Colonic mucosa (tissue), 4 donors: ENCODE data around the gene ADAP1. TPM values are rescaled to one million over a fixed set of nuclear protein-coding genes. Genes with fewer than 3 reads are reported as not detected.

Experiments
- DNase-seq: peaks from one replicate; pipeline ENCODE4 v3.0.0-alpha.2; 2020
- H3K27ac ChIP-seq: fragments of 200-600 bp; one replicate; pipeline ENCODE4 v1.8.0; 2021
- H3K27me3 ChIP-seq: fragments of 200-600 bp; one replicate; pipeline ENCODE4 v1.8.0; 2021
- H3K36me3 ChIP-seq: fragments of 200-600 bp; one replicate; pipeline ENCODE4 v1.8.0; 2021
- H3K4me1 ChIP-seq: fragments of 200-600 bp; one replicate; pipeline ENCODE4 v1.8.0; 2021; ENCODE audit warnings: mild to moderate bottlenecking
- H3K4me3 ChIP-seq: fragments of 200-600 bp; one replicate; pipeline ENCODE4 v1.8.0; 2021
- H3K9ac ChIP-seq, 2 donors: one replicate each; pipeline ENCODE4 v1.7.0; 2013; ENCODE audit warnings: control low read depth in 2 of 2, low read depth in 2 of 2, low read length in 2 of 2
- H3K9me3 ChIP-seq: fragments of 200-600 bp; one replicate; pipeline ENCODE4 v1.8.0; 2021
- CTCF ChIP-seq: fragments of 200-600 bp; IDR thresholded peaks from one replicate; pipeline ENCODE4 v1.8.0; 2022; ENCODE audit warnings: antibody characterized with exemption, mild to moderate bottlenecking
- intact Hi-C: fragments of 100-400 bp; cut with DNase I; formaldehyde crosslinking; loops from one replicate; pipeline ENCODE4 v1.14.1; 2022
- total RNA-seq, 2 donors: library from RNA; stranded (reverse); fragmentation: NEBNext Ultra II Directional in 1 of 2; extraction: Animal tissue kit (Norgen Biotek cat#: 25700) in 1 of 2; gene quantifications; one replicate each; pipeline ENCODE4 v1.2.1, GENCODE V29; 2021
- donor health status: healthy.
- donor health status: DM: no; HTN: no; CAD: no.
- donor health status: DM: no; HTN: no; CAD: no.

Gene ADAP1
- total RNA-seq, 2 donors from 2014 or later, result 107 to 201 TPM

GRCh38 chr7:952548-953441 is 1.7 kb downstream of the ADAP1 start:
- intact Hi-C loops, result no loop called here
- Histone ChIP-seq H3K27ac (peak overlapping the region; percentile 82), H3K36me3 (no peaks in the 10 kb centered on the region), H3K4me3 (peak overlapping the region; percentile 53), H3K9me3 (no peaks in the 10 kb centered on the region), H3K9ac (peak overlapping the region; percentile 79 to 86), H3K4me1 (no peaks in the 10 kb centered on the region), H3K27me3 (no peaks in the 10 kb centered on the region)
- TF ChIP-seq CTCF, result no peak
- no peak for DNase-seq

GRCh38 chr7:951881-952547 is 2.5 kb downstream of the ADAP1 start:
- H3K36me3 ChIP-seq, result no peaks in the 10 kb centered on the region
- TF ChIP-seq CTCF, result no peak
- DNase-seq, result no peak
- H3K4me1 ChIP-seq, result peaks cover 4% of the 10 kb centered on the region
- no peak overlapping the region for H3K4me3 ChIP-seq
- intact Hi-C loops, result no loop called here
- no peak overlapping the region for H3K27ac ChIP-seq
- H3K9ac ChIP-seq, result peak overlapping the region in 1 of 2 donors; percentile 86
- H3K9me3 ChIP-seq, result no peaks in the 10 kb centered on the region
- H3K27me3 ChIP-seq, result no peaks in the 10 kb centered on the region

- no peak for TF ChIP-seq CTCF
- no peaks in the 10 kb centered on the region for H3K36me3 ChIP-seq
- no peaks in the 10 kb centered on the region for H3K27me3 ChIP-seq
- DNase-seq, result no peak
- H3K9me3 ChIP-seq, result no peaks in the 10 kb centered on the region
- no peak overlapping the region for H3K4me3 ChIP-seq
- H3K4me1 ChIP-seq, result peaks cover 12% of the 10 kb centered on the region
- intact Hi-C loops, result no loop called here
- no peak overlapping the region for H3K27ac ChIP-seq
- peak overlapping the region; percentile 19 to 43 for H3K9ac ChIP-seq
These were observed 5.2 kb downstream of the ADAP1 start for GRCh38 chr7:949021-949934.

GRCh38 chr7:947391-948210 is 6.9 kb downstream of the ADAP1 start:
- Histone ChIP-seq H3K9ac (peak overlapping the region; percentile 24 to 46), H3K4me3 (no peak overlapping the region), H3K9me3 (no peaks in the 10 kb centered on the region), H3K27ac (peak overlapping the region; percentile 94), H3K36me3 (no peaks in the 10 kb centered on the region), H3K4me1 (peaks cover 12% of the 10 kb centered on the region), H3K27me3 (no peaks in the 10 kb centered on the region)
- no peak for TF ChIP-seq CTCF
- intact Hi-C loops, result no loop called here
- DNase-seq, result no peak
